Measurements from ENCODE around the gene MDH2.

MDH2 gene

DNA sequence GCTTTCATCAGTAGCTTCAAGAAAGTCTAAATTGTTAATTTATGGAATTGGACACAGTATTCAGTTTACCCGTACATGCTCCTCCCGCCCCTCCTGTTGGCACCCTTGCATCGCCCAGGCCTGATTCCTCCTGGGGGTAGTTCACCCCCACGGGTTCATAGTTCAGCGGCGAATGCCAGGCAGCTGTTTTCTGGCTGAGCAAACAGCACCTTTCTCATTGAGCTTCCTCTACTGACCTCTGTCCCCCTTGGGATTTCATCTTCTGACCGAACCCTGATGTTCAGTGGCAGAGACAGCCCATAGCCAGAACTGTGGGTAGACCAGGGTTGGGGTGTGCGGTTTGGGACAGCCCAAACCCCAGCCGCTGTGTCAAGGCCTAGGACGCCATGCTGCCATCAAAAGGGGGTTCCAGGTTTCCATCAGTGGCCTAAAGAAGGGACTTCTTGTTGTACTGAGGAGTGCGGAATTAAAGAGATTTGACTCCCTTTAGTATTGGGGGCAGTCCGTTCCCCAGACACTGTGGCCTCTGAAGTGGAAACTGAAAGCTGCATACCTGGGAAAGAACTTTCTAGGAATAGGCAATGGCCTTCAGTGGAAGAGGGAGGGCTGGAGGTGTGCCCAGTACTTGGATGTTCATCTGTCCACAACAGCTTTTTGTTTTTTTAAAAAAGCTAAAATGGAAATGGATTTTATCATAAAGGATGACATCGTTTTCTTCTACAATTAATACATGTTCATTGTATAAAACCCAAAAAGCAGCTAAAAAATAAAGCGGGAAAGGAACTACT, 19.0 kb downstream of the MDH2 start:
- DNase-seq (ENCODE audit: insufficient read length, low spot score), result no peak
- TF ChIP-seq SPI1 (IDR thresholded peaks at IDR 0.05; ENCODE audit: low read depth, low read length), result no peak
- TF ChIP-seq POLR2A (IDR thresholded peaks at IDR 0.05; ENCODE audit: low read depth, low read length), result 0 out of 2 replicates have a peak, but pooled peaks have one; percentile 24
- TF ChIP-seq POLR2AphosphoS5 (IDR thresholded peaks at IDR 0.05; ENCODE audit: low read depth, low read length), result peak; percentile 48; the same call in 1 of the 2 replicates
- TF ChIP-seq POU2F2 (IDR thresholded peaks at IDR 0.05; ENCODE audit: low read depth, low read length), result no peak
- no peak for TF ChIP-seq PAX5 (IDR thresholded peaks at IDR 0.05; ENCODE audit: insufficient read depth, low read length, severe bottlenecking)
- no peak for TF ChIP-seq TAF1 (IDR thresholded peaks at IDR 0.05; ENCODE audit: low read depth, low read length)
- FAIRE-seq, result no peak

DNA sequence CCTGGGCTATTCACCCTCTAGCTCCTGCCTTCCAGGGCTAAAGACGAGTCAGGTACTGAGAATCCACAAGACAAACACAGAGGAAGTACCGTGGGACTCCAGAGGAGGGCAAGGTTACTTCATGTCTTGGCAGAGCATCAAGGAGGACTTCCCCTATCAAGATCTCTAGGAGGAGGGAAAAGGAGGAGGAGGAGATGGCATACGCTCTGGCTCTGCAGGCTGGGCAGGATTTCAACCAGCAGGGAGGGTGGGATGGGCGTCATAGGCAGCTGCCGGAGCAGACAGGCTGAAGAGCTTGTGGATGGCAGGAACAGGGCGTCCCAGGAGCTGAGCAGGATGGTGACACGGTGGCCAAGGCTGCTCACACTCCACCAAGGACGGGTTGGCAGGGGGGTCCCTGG, 21.3 kb downstream of the MDH2 start:
- FAIRE-seq, result no peak
- no peak for TF ChIP-seq PAX5 (IDR thresholded peaks at IDR 0.05; ENCODE audit: insufficient read depth, low read length, severe bottlenecking)
- TF ChIP-seq TAF1 (IDR thresholded peaks at IDR 0.05; ENCODE audit: low read depth, low read length), result no peak
- no peak for TF ChIP-seq POLR2AphosphoS5 (IDR thresholded peaks at IDR 0.05; ENCODE audit: low read depth, low read length)
- no peak for TF ChIP-seq POLR2A (IDR thresholded peaks at IDR 0.05; ENCODE audit: low read depth, low read length)
- TF ChIP-seq POU2F2 (IDR thresholded peaks at IDR 0.05; ENCODE audit: low read depth, low read length), result no peak
- peak; percentile 24; the same call in 1 of the 2 replicates for TF ChIP-seq SPI1 (IDR thresholded peaks at IDR 0.05; ENCODE audit: low read depth, low read length)
- no peak for DNase-seq (ENCODE audit: insufficient read length, low spot score)

DNA sequence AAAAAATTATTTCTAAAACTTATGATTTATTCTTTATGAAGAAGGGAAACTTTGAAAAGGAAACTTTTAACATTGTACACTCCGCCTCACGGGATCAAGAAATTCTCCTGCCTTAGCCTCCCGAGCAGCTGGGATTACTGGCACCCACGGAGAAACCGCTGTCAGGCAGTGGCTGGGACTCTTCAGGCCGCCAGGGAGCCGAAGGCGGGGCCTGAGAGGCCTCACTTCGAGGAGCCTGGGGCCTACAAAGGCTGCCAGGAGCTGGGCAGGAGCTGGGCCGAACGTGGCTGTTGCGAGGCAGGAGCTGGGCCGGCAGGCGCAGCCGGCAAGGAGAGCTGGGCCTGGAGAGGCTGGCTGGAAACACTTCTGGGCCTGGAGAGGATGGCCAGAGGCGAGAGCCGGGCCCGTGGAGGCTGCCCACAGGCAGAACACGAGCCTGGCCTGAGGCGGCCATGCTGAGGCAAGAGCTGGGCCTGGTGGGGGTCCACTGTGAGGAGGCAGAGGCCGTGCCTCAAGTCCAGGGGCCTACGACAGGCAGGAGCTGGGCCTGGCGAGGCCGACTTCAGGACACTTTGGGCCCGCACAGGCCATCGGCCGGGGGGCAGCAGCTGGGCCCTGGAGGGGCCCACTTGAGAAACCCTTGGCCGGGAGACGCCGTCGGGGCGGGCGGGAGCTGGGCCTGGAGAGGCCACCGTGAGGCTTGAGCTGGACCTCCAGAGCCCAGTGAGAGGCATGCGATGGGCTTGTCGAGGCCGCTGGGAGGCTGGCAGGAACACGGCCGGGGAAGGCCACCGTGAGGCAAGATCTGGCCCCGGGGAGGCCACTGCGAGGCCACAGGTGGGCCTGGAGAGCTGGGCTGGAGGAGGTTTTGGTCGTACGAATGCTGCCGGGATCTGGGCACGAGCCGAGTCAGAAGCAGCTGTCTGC, 23.7 kb downstream of the MDH2 start:
- no peak for FAIRE-seq
- TF ChIP-seq PAX5 (IDR thresholded peaks at IDR 0.05; ENCODE audit: insufficient read depth, low read length, severe bottlenecking) (no peak), SPI1 (IDR thresholded peaks at IDR 0.05; ENCODE audit: low read depth, low read length) (no peak), POLR2AphosphoS5 (IDR thresholded peaks at IDR 0.05; ENCODE audit: low read depth, low read length) (no peak), POU2F2 (IDR thresholded peaks at IDR 0.05; ENCODE audit: low read depth, low read length) (no peak), TAF1 (IDR thresholded peaks at IDR 0.05; ENCODE audit: low read depth, low read length) (no peak), POLR2A (IDR thresholded peaks at IDR 0.05; ENCODE audit: low read depth, low read length) (no peak)
- DNase-seq (ENCODE audit: insufficient read length, low spot score), result no peak

DNA sequence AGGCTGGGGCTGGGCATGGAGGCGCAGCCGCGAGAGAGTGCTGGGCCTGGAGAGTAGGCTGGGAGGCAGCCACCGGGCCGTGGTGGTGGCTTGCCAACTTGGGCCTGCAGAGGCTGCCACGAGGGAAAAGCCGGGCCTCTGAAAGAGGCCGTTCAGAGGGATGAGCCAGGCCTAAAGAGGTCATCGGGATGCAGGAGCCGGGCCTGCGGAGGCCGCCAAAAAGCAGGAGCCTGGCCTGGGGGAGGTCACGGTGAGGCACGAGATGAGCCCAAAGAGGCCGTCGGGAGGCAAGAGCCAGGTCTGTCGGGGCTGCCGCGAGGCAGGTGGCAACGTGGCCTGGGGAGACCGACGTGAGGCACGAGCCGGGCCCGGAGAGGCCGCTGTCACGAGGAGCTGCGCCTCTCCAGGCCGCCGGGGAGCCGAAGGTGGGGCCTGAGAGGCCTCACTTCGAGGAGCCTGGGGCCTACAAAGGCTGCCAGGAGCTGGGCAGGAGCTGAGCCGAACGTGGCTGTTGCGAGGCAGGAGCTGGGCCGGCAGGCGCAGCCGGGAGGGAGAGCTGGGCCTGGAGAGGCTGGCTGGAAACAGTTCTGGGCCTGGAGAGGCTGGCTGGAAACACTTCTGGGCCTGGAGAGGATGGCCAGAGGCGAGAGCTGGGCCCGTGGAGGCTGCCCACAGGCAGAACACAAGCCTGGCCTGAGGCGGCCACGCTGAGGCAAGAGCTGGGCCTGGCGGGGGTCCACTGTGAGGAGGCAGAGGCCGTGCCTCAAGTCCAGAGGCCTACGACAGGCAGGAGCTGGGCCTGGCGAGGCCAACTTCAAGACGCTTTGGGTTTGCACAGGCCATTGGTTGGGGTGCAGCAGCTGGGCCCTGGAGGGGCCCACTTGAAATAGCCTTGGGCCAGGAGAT, 24.6 kb downstream of the MDH2 start:
- TF ChIP-seq POLR2AphosphoS5 (IDR thresholded peaks at IDR 0.05; ENCODE audit: low read depth, low read length) (no peak), POU2F2 (IDR thresholded peaks at IDR 0.05; ENCODE audit: low read depth, low read length) (no peak), PAX5 (IDR thresholded peaks at IDR 0.05; ENCODE audit: insufficient read depth, low read length, severe bottlenecking) (no peak), SPI1 (IDR thresholded peaks at IDR 0.05; ENCODE audit: low read depth, low read length) (no peak), TAF1 (IDR thresholded peaks at IDR 0.05; ENCODE audit: low read depth, low read length) (no peak), POLR2A (IDR thresholded peaks at IDR 0.05; ENCODE audit: low read depth, low read length) (no peak)
- DNase-seq (ENCODE audit: insufficient read length, low spot score) (no peak), FAIRE-seq (no peak)

DNA sequence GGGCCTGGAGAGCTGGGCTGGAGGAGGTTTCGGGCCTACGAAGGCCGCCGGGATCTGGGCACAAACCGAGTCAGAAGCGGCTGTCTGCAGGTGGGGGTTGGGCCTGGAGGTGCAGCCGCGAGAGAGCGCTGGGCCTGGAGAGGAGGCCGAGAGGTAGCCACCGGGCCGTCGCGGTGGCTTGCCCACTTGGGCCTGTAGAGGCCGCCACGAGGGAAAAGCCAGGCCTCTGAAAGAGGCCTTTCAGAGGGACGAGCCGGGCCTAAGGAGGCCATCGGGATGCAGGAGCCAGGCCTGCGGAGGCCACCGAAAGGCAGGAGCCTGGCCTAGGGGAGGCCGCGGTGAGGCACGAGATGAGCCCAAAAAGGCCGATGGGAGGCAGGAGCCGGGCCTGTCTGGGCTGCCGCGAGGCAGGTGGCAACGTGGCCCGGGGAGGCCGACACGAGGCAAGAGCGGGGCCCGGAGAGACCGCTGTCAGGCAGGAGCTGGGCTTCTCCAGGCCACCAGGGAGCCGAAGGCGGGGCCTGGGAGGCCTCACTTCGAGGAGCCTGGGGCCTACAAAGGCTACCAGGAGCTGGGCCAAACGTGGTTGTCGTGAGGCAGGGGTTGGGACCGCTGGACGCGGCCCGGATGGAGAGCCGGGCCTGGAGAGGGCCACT, 25.6 kb downstream of the MDH2 start:
- DNase-seq (ENCODE audit: insufficient read length, low spot score) (no peak), FAIRE-seq (no peak)
- no peak for TF ChIP-seq POLR2A (IDR thresholded peaks at IDR 0.05; ENCODE audit: low read depth, low read length)
- no peak for TF ChIP-seq TAF1 (IDR thresholded peaks at IDR 0.05; ENCODE audit: low read depth, low read length)
- TF ChIP-seq POLR2AphosphoS5 (IDR thresholded peaks at IDR 0.05; ENCODE audit: low read depth, low read length), result no peak
- no peak for TF ChIP-seq PAX5 (IDR thresholded peaks at IDR 0.05; ENCODE audit: insufficient read depth, low read length, severe bottlenecking)
- no peak for TF ChIP-seq POU2F2 (IDR thresholded peaks at IDR 0.05; ENCODE audit: low read depth, low read length)
- TF ChIP-seq SPI1 (IDR thresholded peaks at IDR 0.05; ENCODE audit: low read depth, low read length), result no peak

DNA sequence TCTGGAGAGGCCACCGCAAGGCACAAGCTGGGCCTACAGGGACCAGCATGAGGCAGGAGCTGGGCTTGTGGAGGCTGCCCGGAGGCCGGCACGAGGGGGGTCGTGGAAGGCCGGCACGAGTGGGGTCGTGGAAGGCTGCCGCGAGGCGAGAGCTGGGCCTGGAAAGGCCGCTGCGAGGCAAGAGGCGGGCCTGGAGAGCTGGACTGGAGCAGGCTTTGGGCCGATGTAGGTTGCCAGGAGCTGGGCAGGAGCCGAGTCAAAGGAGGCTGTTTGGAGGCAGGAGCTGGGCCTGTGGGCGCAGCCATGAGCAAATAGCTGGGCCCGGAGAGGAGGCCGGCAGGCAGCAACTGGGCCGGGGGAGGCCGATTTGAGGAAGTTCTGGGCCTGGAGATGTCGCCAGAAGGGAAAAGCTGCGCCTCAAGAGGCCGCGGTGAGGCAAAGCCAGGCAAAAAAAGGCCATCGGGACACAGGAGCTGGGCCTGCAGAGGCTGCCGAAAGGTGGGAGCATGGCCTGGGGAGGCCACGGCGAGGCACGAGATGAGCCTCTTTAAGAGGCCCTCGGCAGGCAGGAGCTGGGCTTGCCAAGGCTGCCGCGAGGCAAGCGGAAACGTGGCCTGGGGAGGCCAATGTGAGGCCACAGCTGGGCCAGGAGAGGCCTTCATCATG, 26.5 kb downstream of the MDH2 start:
- DNase-seq (ENCODE audit: insufficient read length, low spot score) (no peak), FAIRE-seq (no peak)
- no peak for TF ChIP-seq PAX5 (IDR thresholded peaks at IDR 0.05; ENCODE audit: insufficient read depth, low read length, severe bottlenecking)
- no peak for TF ChIP-seq POU2F2 (IDR thresholded peaks at IDR 0.05; ENCODE audit: low read depth, low read length)
- TF ChIP-seq POLR2A (IDR thresholded peaks at IDR 0.05; ENCODE audit: low read depth, low read length), result no peak
- TF ChIP-seq POLR2AphosphoS5 (IDR thresholded peaks at IDR 0.05; ENCODE audit: low read depth, low read length), result no peak
- TF ChIP-seq SPI1 (IDR thresholded peaks at IDR 0.05; ENCODE audit: low read depth, low read length), result no peak
- TF ChIP-seq TAF1 (IDR thresholded peaks at IDR 0.05; ENCODE audit: low read depth, low read length), result no peak

DNA sequence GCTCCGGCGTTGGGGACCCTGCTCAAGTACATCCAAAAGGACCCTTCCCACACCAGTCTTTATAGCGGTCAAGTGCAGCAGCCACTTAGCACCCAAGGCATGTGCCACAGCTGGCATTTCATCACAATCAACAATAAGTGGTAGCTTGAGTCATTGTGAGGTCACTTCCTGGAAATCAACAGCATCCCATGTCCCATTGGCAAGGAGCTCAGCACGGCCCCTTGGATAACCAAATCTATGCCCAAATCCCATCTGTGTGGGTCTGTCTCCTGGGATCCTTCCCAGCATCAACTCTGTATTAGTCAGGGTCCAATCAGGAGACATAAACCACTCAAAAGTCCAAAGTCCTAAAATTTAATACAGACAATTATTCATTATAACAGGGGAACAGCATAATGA, 27.1 kb downstream of the MDH2 start:
- FAIRE-seq, result no peak
- DNase-seq (ENCODE audit: insufficient read length, low spot score), result no peak

More for the DNA sequence above, 27.1 kb downstream of the MDH2 start:
- TF ChIP-seq PAX5 (IDR thresholded peaks at IDR 0.05; ENCODE audit: insufficient read depth, low read length, severe bottlenecking), result no peak
- no peak for TF ChIP-seq POU2F2 (IDR thresholded peaks at IDR 0.05; ENCODE audit: low read depth, low read length)
- no peak for TF ChIP-seq SPI1 (IDR thresholded peaks at IDR 0.05; ENCODE audit: low read depth, low read length)
- TF ChIP-seq TAF1 (IDR thresholded peaks at IDR 0.05; ENCODE audit: low read depth, low read length), result no peak
- no peak for TF ChIP-seq POLR2AphosphoS5 (IDR thresholded peaks at IDR 0.05; ENCODE audit: low read depth, low read length)
- no peak for TF ChIP-seq POLR2A (IDR thresholded peaks at IDR 0.05; ENCODE audit: low read depth, low read length)

All from GM12891 (cell line).